Measurements from ENCODE around the gene TBC1D22B.

- TF ChIP-seq MGA (IDR thresholded peaks at IDR 0.05) (no peak), CREB1 (IDR thresholded peaks at IDR 0.05) (no peak), CREB1 (CRISPR knock-in tag; IDR thresholded peaks at IDR 0.05) (no peak), RFX7 (CRISPR knock-in tag; IDR thresholded peaks at IDR 0.05) (no peak), RBM39 (optimal IDR thresholded peaks at IDR 0.05; ENCODE audit: low read depth, low read length) (no peak), ZNF707 (CRISPR knock-in tag; conservative IDR thresholded peaks at IDR 0.05) (no peak), MTF1 (CRISPR knock-in tag; IDR thresholded peaks at IDR 0.05; ENCODE audit: borderline replicate concordance) (no peak), ETV6 (IDR thresholded peaks at IDR 0.05; ENCODE audit: borderline replicate concordance in 1 of 2, low read depth in 2 of 2, low read length in 1 of 2) (no peak), ETV6 (CRISPR knock-in tag; IDR thresholded peaks at IDR 0.05; ENCODE audit: borderline replicate concordance) (no peak)
Measured at GRCh38 chr6:37238381-37238780, 19.2 kb upstream of the TBC1D22B start.
